Measurements from ENCODE around the gene ACACA.
"Not testable (repeated sequence)": the region's sequence is repeated elsewhere in the genome, so short reads cannot be mapped to it uniquely, and the experiment has no call there.

The ACACA gene

GRCh38 chr17:37160944-37161343 is 245.7 kb downstream of the ACACA start:
- DNase-seq (ENCODE audit: low spot score): no peak
- no peak for TF ChIP-seq CTCF (IDR thresholded peaks at IDR 0.05; ENCODE audit: extremely low read depth, missing control alignments)

GRCh38 chr17:37158290-37158689 is 248.3 kb downstream of the ACACA start:
- TF ChIP-seq CTCF (IDR thresholded peaks at IDR 0.05; ENCODE audit: extremely low read depth, missing control alignments): no peak
- no peak for DNase-seq (ENCODE audit: low spot score)

GRCh38 chr17:37148156-37148555 is 258.5 kb downstream of the ACACA start:
- no peak for TF ChIP-seq CTCF (IDR thresholded peaks at IDR 0.05; ENCODE audit: extremely low read depth, missing control alignments)
- DNase-seq (ENCODE audit: low spot score): no peak

GRCh38 chr17:37147301-37147812 is 259.3 kb downstream of the ACACA start:
- DNase-seq (ENCODE audit: low spot score): peak; percentile 37
- TF ChIP-seq CTCF (IDR thresholded peaks at IDR 0.05; ENCODE audit: extremely low read depth, missing control alignments): no peak

- TF ChIP-seq CTCF (IDR thresholded peaks at IDR 0.05; ENCODE audit: extremely low read depth, missing control alignments): no peak
- DNase-seq (ENCODE audit: low spot score): no peak
Measured at GRCh38 chr17:37146086-37147064, 260.3 kb downstream of the ACACA start.

GRCh38 chr17:37144075-37144701 is 262.4 kb downstream of the ACACA start:
- TF ChIP-seq CTCF (IDR thresholded peaks at IDR 0.05; ENCODE audit: extremely low read depth, missing control alignments): no peak
- DNase-seq (ENCODE audit: low spot score): no peak

GRCh38 chr17:37143558-37143957 is 263.1 kb downstream of the ACACA start:
- DNase-seq (ENCODE audit: low spot score): not testable (repeated sequence)

All from GM20000 (cell line).